Subcutaneous preadipocyte (primary cell): Measurements from ENCODE around the gene DUSP15. TPM values are rescaled to one million over a fixed set of nuclear protein-coding genes. Genes with fewer than 3 reads are reported as not detected.

Source experiments
- small RNA-seq: library from RNA; depleted of rRNA; stranded (forward); fragments of <200 nt; gene quantifications from one replicate; pipeline ENCODE3, GENCODE V24; 2012
- total RNA-seq: library from RNA; depleted of rRNA; stranded (reverse); fragments of >200 nt; gene quantifications from 2 replicates; pipeline ENCODE4 v1.2.3, GENCODE V29; 2012

DUSP15 gene, protein sequence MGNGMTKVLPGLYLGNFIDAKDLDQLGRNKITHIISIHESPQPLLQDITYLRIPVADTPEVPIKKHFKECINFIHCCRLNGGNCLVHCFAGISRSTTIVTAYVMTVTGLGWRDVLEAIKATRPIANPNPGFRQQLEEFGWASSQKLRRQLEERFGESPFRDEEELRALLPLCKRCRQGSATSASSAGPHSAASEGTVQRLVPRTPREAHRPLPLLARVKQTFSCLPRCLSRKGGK
- not detected in 2 replicates for total RNA-seq

DNA sequence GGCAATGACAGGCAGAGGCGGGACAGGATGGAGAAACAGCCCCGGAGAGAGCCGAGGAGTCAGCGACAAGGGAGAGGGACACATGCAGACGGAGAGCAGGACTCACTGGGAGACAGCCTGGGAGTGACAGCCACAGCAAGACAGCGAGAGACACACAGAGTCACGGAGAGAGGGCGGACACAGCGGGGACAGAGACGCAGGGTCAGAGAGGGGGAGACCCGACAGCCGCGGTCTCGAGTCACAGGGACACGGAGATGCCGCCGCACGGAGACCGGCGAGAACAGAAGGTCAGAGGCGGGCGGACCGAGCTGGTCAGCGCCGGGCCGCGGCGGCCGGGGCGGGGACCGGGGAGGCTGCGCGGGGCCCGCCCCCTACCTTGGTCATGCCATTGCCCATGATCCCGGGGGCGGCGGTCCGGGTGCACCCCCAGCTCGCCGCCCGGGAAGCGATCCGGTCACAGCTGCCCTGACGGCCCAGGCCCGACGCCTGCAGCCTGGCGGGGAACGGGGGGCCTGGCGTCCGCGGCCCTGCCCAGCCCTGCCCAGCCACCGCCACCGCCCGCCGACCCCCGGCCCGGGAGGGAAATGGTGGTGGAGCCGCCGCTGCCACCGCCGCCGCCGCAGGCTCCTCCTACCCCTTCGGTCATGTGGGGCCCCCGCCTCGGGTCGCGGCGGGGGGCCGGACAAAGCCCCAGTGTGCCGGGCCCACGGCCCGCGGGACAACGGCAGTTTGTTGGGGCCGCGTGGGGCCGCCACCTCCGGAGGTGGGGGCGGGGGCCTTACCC lies at the start of gene DUSP15, which contains the start of gene TTLL9:
Gene DUSP15 (minus strand): TSS at position 586 of the 784 bp plus-strand sequence. CDS start 190 bp downstream, at position 396.
Gene TTLL9 (plus strand): TSS at position 693 of the 784 bp plus-strand sequence. CDS start 493 bp downstream, outside the sequence.

GRCh38 chr20:31845300-31845863 lies 24.9 kb downstream of the DUSP15 start, which contains the start of gene FOXS1:
Gene FOXS1 (minus strand): TSS chr20:31845604. CDS start chr20:31845542, 62 bp downstream.

GRCh38 chr20:31819083-31819784 lies 51.1 kb downstream of the DUSP15 start, which contains the start of gene MYLK2:
Gene MYLK2 (plus strand): TSS chr20:31819356. CDS start chr20:31819581, 225 bp downstream.

Small RNA genes within 50 kb of the gene (small RNA-seq; reads per million reads assigned to genes)
- gene RNU1-94P = 1.6 reads per million, percentile 73 among the genes with 10 or more reads in this experiment

Other genes starting within 250 kb of the DUSP15 start
- gene COX4I2, start 232.6 kb downstream of the DUSP15 start, total RNA-seq = not detected in 2 replicates
- gene BCL2L1, start 147.7 kb downstream of the DUSP15 start, total RNA-seq = 159 and 215 TPM in 2 replicates
- 57.7 and 99.1 TPM in 2 replicates for gene TPX2, start 131.2 kb downstream of the DUSP15 start, total RNA-seq
- gene MYLK2, start 51.2 kb downstream of the DUSP15 start, total RNA-seq = 0.37 and 0.39 TPM in 2 replicates
- not detected in 2 replicates for gene FOXS1, start 24.9 kb downstream of the DUSP15 start, total RNA-seq
- not detected in 2 replicates for gene TTLL9, start 107 bp upstream of the DUSP15 start, total RNA-seq
- 1.1 and 1.6 TPM in 2 replicates for gene PDRG1, start 81.5 kb upstream of the DUSP15 start, total RNA-seq
- gene XKR7, start 97.6 kb upstream of the DUSP15 start, total RNA-seq = not detected in 2 replicates
- gene CCM2L, start 139.9 kb upstream of the DUSP15 start, total RNA-seq = not detected in 2 replicates
- gene HCK, start 181.7 kb upstream of the DUSP15 start, total RNA-seq = not detected in 2 replicates
- 40.8 and 46.9 TPM in 2 replicates for gene TM9SF4, start 239.2 kb upstream of the DUSP15 start, total RNA-seq